HepG2 (cell line): ENCODE results near the gene MARS2. TPM values are rescaled to one million over a fixed set of nuclear protein-coding genes. Genes with fewer than 3 reads are reported as not detected.

Experiments
- ATM ChIP-seq: fragments of 450-650 bp; IDR thresholded peaks from 2 replicates; pipeline ENCODE4 v1.7.1; 2017; ENCODE audit warnings: mild to moderate bottlenecking, borderline replicate concordance
- CHD2 ChIP-seq: IDR thresholded peaks from 2 replicates; pipeline ENCODE4 v1.6.1; 2011; ENCODE audit warnings: low read depth, low read length, improper control_type of control experiment
- JDP2 ChIP-seq: sonication (generic); formaldehyde crosslinking; IDR thresholded peaks from 2 replicates; pipeline ENCODE4 v1.8.1; 2022; ENCODE audit warnings: missing genetic modification reagents, borderline replicate concordance
- KAT8 ChIP-seq: IDR thresholded peaks from 2 replicates; pipeline ENCODE4 v1.6.1; 2016; ENCODE audit warnings: missing genetic modification reagents, missing compliant biosample characterization
- KDM4B ChIP-seq: sonication (generic); formaldehyde crosslinking; IDR thresholded peaks from 2 replicates; pipeline ENCODE4 v1.4.0; 2020; ENCODE audit warnings: missing genetic modification reagents
- LCORL ChIP-seq, 2 experiments: fragments of 450-650 bp in 1 of 2; sonication (generic) in 1 of 2; formaldehyde crosslinking in 1 of 2; IDR thresholded peaks; 2 replicates each; pipeline versions ENCODE4 v1.5.0 to v1.6.1; 2017 to 2020; ENCODE audit warnings: antibody characterized with exemption in 1 of 2, missing genetic modification reagents in 1 of 2
- MYNN ChIP-seq: sonication (generic); formaldehyde crosslinking; IDR thresholded peaks from 2 replicates; pipeline ENCODE4 v1.4.0; 2020; ENCODE audit warnings: mild to moderate bottlenecking, low read depth, missing genetic modification reagents
- NFKBIZ ChIP-seq: IDR thresholded peaks from 2 replicates; pipeline ENCODE4 v1.6.1; 2018; ENCODE audit warnings: missing genetic modification reagents, missing compliant biosample characterization
- NFYC ChIP-seq: IDR thresholded peaks from 2 replicates; pipeline ENCODE4 v1.6.1; 2016; ENCODE audit warnings: missing genetic modification reagents, missing compliant biosample characterization
- SP4 ChIP-seq: sonication (generic); formaldehyde crosslinking; IDR thresholded peaks from 2 replicates; pipeline ENCODE4 v1.8.1; 2023; ENCODE audit warnings: mild to moderate bottlenecking, missing genetic modification reagents
- ZNF549 ChIP-seq: sonication (generic); formaldehyde crosslinking; IDR thresholded peaks from 2 replicates; pipeline ENCODE4 v1.5.0; 2020; ENCODE audit warnings: missing genetic modification reagents
- ZNF562 ChIP-seq: sonication (generic); formaldehyde crosslinking; IDR thresholded peaks from 2 replicates; pipeline ENCODE4 v1.8.0; 2022; ENCODE audit warnings: missing genetic modification reagents, borderline replicate concordance
- ZNF563 ChIP-seq: sonication (generic); formaldehyde crosslinking; IDR thresholded peaks from 2 replicates; pipeline ENCODE4 v1.8.0; 2022; ENCODE audit warnings: mild to moderate bottlenecking, moderate library complexity, missing genetic modification reagents
- ZNF615 ChIP-seq: sonication (generic); formaldehyde crosslinking; IDR thresholded peaks from 2 replicates; pipeline ENCODE4 v1.5.0; 2020; ENCODE audit warnings: mild to moderate bottlenecking, missing genetic modification reagents, borderline replicate concordance
- ZNF781 ChIP-seq: sonication (generic); formaldehyde crosslinking; IDR thresholded peaks from 2 replicates; pipeline ENCODE4 v1.5.1; 2020; ENCODE audit warnings: borderline replicate concordance, mild to moderate bottlenecking, missing genetic modification reagents; ENCODE audit errors: not compliant biosample characterization
- ZNF782 ChIP-seq: sonication (generic); formaldehyde crosslinking; IDR thresholded peaks from 2 replicates; pipeline ENCODE4 v1.4.0; 2020; ENCODE audit warnings: missing genetic modification reagents, mild to moderate bottlenecking, borderline replicate concordance
- polyA plus RNA-seq, 8 experiments: library from polyadenylated mRNA; depleted of rRNA in 3 of 8; stranded (reverse) in 7 of 8; unstranded in 1 of 8; fragments of >200 nt; fragmentation: Illumina TruSeq in 4 of 8; extraction: Trizol in 4 of 8; gene quantifications; 2 replicates each; pipeline versions ENCODE4 v1.2.1 to v1.2.3, GENCODE V29; 2011 to 2016; ENCODE audit warnings: low read depth in 4 of 8, missing spikeins in 1 of 8, mixed read lengths in 1 of 8; ENCODE audit not compliant: insufficient read depth in 1 of 8
- total RNA-seq, 5 experiments: library from RNA; depleted of rRNA; stranded (reverse); fragments of >200 nt; fragmentation: Illumina TruSeq; extraction: Trizol; gene quantifications; 2 replicates each; pipeline ENCODE4 v1.2.3, GENCODE V29; 2016; ENCODE audit warnings: low read depth in 1 of 5
- TF ChIP-seq, protein P1 (sequence below): sonication (generic); formaldehyde crosslinking; IDR thresholded peaks from 2 replicates; pipeline ENCODE4 v1.9.0; 2021; ENCODE audit warnings: mild to moderate bottlenecking, missing genetic modification reagents
- TF ChIP-seq, protein P2 (sequence below): sonication (generic); formaldehyde crosslinking; IDR thresholded peaks from 2 replicates; pipeline ENCODE4 v1.9.0; 2021; ENCODE audit warnings: missing genetic modification reagents, mild to moderate bottlenecking, borderline replicate concordance
- TF ChIP-seq, protein P3 (sequence below): conservative IDR thresholded peaks from 2 replicates; pipeline ENCODE4 v1.6.1; 2018; ENCODE audit warnings: missing genetic modification reagents

The MARS2 gene
- total and polyA plus RNA-seq, 2 of the 13 experiments (the other 11 are each of a cell fraction or from before 2014, with no cell fraction given): 6.9 to 16.2 TPM

DNA sequence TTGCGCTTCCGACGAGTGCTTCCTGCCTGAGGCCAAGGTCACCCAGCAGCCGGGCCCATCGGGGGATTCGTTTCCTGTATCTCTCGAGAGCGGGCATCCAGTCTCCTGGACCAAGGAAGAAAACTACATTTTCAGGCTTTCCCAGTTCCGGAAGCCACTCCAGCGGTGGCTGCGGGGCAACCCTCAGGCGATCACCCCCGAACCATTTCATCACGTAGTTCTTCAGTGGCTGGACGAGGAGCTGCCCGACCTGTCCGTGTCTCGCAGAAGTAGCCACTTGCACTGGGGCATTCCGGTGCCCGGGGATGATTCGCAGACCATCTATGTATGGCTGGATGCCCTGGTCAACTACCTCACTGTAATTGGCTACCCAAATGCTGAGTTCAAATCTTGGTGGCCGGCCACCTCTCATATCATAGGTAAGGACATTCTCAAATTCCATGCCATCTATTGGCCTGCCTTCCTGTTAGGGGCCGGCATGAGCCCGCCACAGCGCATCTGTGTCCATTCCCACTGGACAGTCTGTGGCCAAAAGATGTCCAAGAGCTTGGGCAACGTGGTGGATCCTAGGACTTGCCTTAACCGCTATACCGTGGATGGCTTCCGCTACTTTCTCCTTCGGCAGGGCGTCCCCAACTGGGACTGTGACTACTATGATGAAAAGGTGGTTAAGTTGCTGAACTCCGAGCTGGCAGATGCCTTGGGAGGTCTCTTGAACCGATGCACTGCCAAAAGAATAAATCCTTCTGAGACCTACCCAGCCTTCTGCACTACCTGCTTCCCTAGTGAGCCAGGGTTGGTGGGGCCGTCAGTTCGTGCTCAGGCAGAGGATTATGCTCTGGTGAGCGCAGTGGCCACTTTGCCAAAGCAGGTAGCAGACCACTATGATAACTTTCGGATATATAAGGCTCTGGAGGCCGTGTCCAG lies 1.0 kb downstream of the MARS2 start (continued):
- TF ChIP-seq, protein P1, sequence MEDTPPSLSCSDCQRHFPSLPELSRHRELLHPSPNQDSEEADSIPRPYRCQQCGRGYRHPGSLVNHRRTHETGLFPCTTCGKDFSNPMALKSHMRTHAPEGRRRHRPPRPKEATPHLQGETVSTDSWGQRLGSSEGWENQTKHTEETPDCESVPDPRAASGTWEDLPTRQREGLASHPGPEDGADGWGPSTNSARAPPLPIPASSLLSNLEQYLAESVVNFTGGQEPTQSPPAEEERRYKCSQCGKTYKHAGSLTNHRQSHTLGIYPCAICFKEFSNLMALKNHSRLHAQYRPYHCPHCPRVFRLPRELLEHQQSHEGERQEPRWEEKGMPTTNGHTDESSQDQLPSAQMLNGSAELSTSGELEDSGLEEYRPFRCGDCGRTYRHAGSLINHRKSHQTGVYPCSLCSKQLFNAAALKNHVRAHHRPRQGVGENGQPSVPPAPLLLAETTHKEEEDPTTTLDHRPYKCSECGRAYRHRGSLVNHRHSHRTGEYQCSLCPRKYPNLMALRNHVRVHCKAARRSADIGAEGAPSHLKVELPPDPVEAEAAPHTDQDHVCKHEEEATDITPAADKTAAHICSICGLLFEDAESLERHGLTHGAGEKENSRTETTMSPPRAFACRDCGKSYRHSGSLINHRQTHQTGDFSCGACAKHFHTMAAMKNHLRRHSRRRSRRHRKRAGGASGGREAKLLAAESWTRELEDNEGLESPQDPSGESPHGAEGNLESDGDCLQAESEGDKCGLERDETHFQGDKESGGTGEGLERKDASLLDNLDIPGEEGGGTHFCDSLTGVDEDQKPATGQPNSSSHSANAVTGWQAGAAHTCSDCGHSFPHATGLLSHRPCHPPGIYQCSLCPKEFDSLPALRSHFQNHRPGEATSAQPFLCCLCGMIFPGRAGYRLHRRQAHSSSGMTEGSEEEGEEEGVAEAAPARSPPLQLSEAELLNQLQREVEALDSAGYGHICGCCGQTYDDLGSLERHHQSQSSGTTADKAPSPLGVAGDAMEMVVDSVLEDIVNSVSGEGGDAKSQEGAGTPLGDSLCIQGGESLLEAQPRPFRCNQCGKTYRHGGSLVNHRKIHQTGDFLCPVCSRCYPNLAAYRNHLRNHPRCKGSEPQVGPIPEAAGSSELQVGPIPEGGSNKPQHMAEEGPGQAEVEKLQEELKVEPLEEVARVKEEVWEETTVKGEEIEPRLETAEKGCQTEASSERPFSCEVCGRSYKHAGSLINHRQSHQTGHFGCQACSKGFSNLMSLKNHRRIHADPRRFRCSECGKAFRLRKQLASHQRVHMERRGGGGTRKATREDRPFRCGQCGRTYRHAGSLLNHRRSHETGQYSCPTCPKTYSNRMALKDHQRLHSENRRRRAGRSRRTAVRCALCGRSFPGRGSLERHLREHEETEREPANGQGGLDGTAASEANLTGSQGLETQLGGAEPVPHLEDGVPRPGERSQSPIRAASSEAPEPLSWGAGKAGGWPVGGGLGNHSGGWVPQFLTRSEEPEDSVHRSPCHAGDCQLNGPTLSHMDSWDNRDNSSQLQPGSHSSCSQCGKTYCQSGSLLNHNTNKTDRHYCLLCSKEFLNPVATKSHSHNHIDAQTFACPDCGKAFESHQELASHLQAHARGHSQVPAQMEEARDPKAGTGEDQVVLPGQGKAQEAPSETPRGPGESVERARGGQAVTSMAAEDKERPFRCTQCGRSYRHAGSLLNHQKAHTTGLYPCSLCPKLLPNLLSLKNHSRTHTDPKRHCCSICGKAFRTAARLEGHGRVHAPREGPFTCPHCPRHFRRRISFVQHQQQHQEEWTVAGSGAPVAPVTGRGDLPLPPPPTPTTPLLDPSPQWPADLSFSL (CRISPR knock-in tag): no peak
- TF ChIP-seq LCORL (IDR thresholded peaks at IDR 0.05) (no peak), LCORL (CRISPR knock-in tag; IDR thresholded peaks at IDR 0.05) (no peak), ZNF563 (CRISPR knock-in tag) (no peak; the same call in 1 of the 2 replicates), ZNF549 (CRISPR knock-in tag) (no peak), NFYC (CRISPR knock-in tag) (no peak), ATM (no peak), KDM4B (CRISPR knock-in tag) (no peak), NFKBIZ (no peak), CHD2 (no peak), ZNF782 (CRISPR knock-in tag) (no peak), KAT8 (no peak), MYNN (no peak), ZNF562 (no peak), ZNF781 (peak; percentile 68), SP4 (CRISPR knock-in tag) (0 out of 2 replicates have a peak, but pooled peaks have one; percentile 20), JDP2 (CRISPR knock-in tag) (no peak), ZNF615 (CRISPR knock-in tag) (no peak)
- TF ChIP-seq, protein P2, sequence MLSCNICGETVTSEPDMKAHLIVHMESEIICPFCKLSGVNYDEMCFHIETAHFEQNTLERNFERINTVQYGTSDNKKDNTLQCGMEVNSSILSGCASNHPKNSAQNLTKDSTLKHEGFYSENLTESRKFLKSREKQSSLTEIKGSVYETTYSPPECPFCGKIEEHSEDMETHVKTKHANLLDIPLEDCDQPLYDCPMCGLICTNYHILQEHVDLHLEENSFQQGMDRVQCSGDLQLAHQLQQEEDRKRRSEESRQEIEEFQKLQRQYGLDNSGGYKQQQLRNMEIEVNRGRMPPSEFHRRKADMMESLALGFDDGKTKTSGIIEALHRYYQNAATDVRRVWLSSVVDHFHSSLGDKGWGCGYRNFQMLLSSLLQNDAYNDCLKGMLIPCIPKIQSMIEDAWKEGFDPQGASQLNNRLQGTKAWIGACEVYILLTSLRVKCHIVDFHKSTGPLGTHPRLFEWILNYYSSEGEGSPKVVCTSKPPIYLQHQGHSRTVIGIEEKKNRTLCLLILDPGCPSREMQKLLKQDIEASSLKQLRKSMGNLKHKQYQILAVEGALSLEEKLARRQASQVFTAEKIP: no peak
- TF ChIP-seq, protein P3, sequence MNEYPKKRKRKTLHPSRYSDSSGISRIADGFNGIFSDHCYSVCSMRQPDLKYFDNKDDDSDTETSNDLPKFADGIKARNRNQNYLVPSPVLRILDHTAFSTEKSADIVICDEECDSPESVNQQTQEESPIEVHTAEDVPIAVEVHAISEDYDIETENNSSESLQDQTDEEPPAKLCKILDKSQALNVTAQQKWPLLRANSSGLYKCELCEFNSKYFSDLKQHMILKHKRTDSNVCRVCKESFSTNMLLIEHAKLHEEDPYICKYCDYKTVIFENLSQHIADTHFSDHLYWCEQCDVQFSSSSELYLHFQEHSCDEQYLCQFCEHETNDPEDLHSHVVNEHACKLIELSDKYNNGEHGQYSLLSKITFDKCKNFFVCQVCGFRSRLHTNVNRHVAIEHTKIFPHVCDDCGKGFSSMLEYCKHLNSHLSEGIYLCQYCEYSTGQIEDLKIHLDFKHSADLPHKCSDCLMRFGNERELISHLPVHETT (CRISPR knock-in tag): no peak
